ENCODE measurements around the gene ZNF473.
"Not testable (repeated sequence)": the region's sequence is repeated elsewhere in the genome, so short reads cannot be mapped to it uniquely, and the experiment has no call there.

The ZNF473 gene

GRCh38 chr19:50051228-50051895 lies 25.6 kb downstream of the ZNF473 start:
- FAIRE-seq, result not testable (repeated sequence)

- FAIRE-seq, result no peak
These were observed 26.2 kb downstream of the ZNF473 start for GRCh38 chr19:50051964-50052363.

GRCh38 chr19:50053119-50053518 lies 27.3 kb downstream of the ZNF473 start:
- FAIRE-seq, result no peak

- FAIRE-seq, result no peak
These were observed 32.6 kb downstream of the ZNF473 start for GRCh38 chr19:50058425-50058824.

GRCh38 chr19:50059045-50059444 lies 33.2 kb downstream of the ZNF473 start:
- FAIRE-seq, result no peak

GRCh38 chr19:50060107-50060506 lies 34.3 kb downstream of the ZNF473 start:
- FAIRE-seq, result no peak

GRCh38 chr19:50061650-50062049 lies 35.8 kb downstream of the ZNF473 start:
- FAIRE-seq, result no peak

GRCh38 chr19:50065938-50066337 lies 40.1 kb downstream of the ZNF473 start:
- no peak for FAIRE-seq

- FAIRE-seq, result no peak
These were observed 41.8 kb downstream of the ZNF473 start for GRCh38 chr19:50067575-50067974.

GRCh38 chr19:50068382-50068781 lies 42.6 kb downstream of the ZNF473 start:
- FAIRE-seq, result not testable (repeated sequence)

- FAIRE-seq, result not testable (repeated sequence)
These were observed 49.3 kb downstream of the ZNF473 start for GRCh38 chr19:50075076-50075475.

GRCh38 chr19:50075644-50076372 lies 50.0 kb downstream of the ZNF473 start:
- FAIRE-seq, result not testable (repeated sequence)

- not testable (repeated sequence) for FAIRE-seq
These were observed 51.0 kb downstream of the ZNF473 start for GRCh38 chr19:50076581-50077355.

GRCh38 chr19:50079014-50079413 lies 53.2 kb downstream of the ZNF473 start:
- not testable (repeated sequence) for FAIRE-seq

GRCh38 chr19:50084440-50084839 lies 58.6 kb downstream of the ZNF473 start:
- FAIRE-seq, result not testable (repeated sequence)

GRCh38 chr19:50087153-50087552 lies 61.3 kb downstream of the ZNF473 start:
- FAIRE-seq, result not testable (repeated sequence)

- FAIRE-seq, result not testable (repeated sequence)
These were observed 64.9 kb downstream of the ZNF473 start for GRCh38 chr19:50090706-50091105.

- FAIRE-seq, result not testable (repeated sequence)
These were observed 66.0 kb downstream of the ZNF473 start for GRCh38 chr19:50091786-50092185.

GRCh38 chr19:50092597-50092996 lies 66.8 kb downstream of the ZNF473 start:
- FAIRE-seq, result not testable (repeated sequence)

- FAIRE-seq, result not testable (repeated sequence)
These were observed 72.1 kb downstream of the ZNF473 start for GRCh38 chr19:50097884-50098283.

- FAIRE-seq, result not testable (repeated sequence)
These were observed 73.1 kb downstream of the ZNF473 start for GRCh38 chr19:50098892-50099291.

- not testable (repeated sequence) for FAIRE-seq
These were observed 73.9 kb downstream of the ZNF473 start for GRCh38 chr19:50099696-50100095.

- not testable (repeated sequence) for FAIRE-seq
These were observed 75.1 kb downstream of the ZNF473 start for GRCh38 chr19:50100946-50101345.
